Panc1 (cell line): Measurements from ENCODE around the gene PCDH7.

Experiments used
- POLR2AphosphoS5 ChIP-seq: IDR thresholded peaks from 2 replicates; pipeline ENCODE4 v1.6.1; 2012; ENCODE audit warnings: mild to moderate bottlenecking, low read depth, low read length, moderate library complexity
- SIN3A ChIP-seq: IDR thresholded peaks from 2 replicates; pipeline ENCODE4 v1.6.1; 2012; ENCODE audit warnings: low read depth, mild to moderate bottlenecking, low read length, moderate library complexity, borderline replicate concordance; ENCODE audit not compliant: insufficient read depth
- TF ChIP-seq, protein P1 (sequence below): fragments of 450-650 bp; IDR thresholded peaks from 2 replicates; pipeline ENCODE4 v1.5.1; 2017; ENCODE audit warnings: mild to moderate bottlenecking

DNA sequence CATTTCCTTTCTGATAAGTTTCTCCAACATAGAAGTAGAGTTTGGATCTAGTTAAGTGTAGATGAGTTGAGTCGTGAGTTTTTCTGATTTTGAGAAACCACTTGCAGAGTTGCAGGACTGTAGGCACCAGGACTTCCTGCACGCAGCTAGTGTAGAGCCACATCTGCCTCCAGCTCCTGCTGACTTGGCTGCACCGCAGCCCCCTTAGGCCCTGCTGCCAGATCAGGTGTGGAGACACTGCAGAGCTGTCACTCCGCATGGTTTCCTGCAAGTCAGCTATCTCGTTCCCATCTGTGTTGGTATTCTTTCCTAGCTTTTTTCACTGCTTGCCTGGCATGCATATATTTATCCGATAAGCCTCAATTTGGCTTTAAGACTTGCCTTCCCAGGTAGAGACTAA is 48.9 kb downstream of the PCDH7 start:
- TF ChIP-seq, protein P1, sequence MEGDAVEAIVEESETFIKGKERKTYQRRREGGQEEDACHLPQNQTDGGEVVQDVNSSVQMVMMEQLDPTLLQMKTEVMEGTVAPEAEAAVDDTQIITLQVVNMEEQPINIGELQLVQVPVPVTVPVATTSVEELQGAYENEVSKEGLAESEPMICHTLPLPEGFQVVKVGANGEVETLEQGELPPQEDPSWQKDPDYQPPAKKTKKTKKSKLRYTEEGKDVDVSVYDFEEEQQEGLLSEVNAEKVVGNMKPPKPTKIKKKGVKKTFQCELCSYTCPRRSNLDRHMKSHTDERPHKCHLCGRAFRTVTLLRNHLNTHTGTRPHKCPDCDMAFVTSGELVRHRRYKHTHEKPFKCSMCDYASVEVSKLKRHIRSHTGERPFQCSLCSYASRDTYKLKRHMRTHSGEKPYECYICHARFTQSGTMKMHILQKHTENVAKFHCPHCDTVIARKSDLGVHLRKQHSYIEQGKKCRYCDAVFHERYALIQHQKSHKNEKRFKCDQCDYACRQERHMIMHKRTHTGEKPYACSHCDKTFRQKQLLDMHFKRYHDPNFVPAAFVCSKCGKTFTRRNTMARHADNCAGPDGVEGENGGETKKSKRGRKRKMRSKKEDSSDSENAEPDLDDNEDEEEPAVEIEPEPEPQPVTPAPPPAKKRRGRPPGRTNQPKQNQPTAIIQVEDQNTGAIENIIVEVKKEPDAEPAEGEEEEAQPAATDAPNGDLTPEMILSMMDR, result no peak
- TF ChIP-seq POLR2AphosphoS5, result no peak
- TF ChIP-seq SIN3A, result no peak
